ENCODE measurements around the gene NTHL1. TPM values are rescaled to one million over a fixed set of nuclear protein-coding genes. Genes with fewer than 3 reads are reported as not detected.

NTHL1 gene
- total and polyA plus RNA-seq, 2 donors (not counting 3 experiments of a cell fraction or from before 2014, with no cell fraction given) = 39.8 to 65.8 TPM

GRCh38 chr16:2076072-2076865 lies 28.6 kb upstream of the NTHL1 start:
- POLR2A ChIA-PET = no interaction called here
- CTCF ChIA-PET = interaction anchor here (0.8 kb wide), 1 partner anchor 9 kb away, joined by 3 read pairs; no protein-coding TSS in a partner anchor
- TF ChIP-seq MAX (IDR thresholded peaks at IDR 0.05; ENCODE audit: insufficient read depth, insufficient read length) (no peak), POLR2AphosphoS5 (IDR thresholded peaks at IDR 0.05; ENCODE audit: insufficient read depth, low read depth, low read length) (no peak), EZH2 (IDR thresholded peaks at IDR 0.05; ENCODE audit: borderline replicate concordance, low read depth, low read length, severe bottlenecking) (no peak), MYC (IDR thresholded peaks at IDR 0.05; ENCODE audit: low read depth, low read length) (no peak), POLR2A (IDR thresholded peaks at IDR 0.05; ENCODE audit: low read depth, low read length) (no peak), CTCF (IDR thresholded peaks at IDR 0.05; ENCODE audit: extremely low read depth in 1 of 2, insufficient read depth in 1 of 2, low read depth in 1 of 2, low read length in 2 of 2) (no peak), FOS (IDR thresholded peaks at IDR 0.05; ENCODE audit: borderline replicate concordance, insufficient read depth, low read length) (no peak), GATA2 (IDR thresholded peaks at IDR 0.05; ENCODE audit: insufficient read depth, insufficient read length, low read depth, low read length) (no peak), JUN (IDR thresholded peaks at IDR 0.05; ENCODE audit: borderline replicate concordance, insufficient read depth, insufficient read length, low read depth) (no peak)

More at GRCh38 chr16:2076072-2076865, 28.6 kb upstream of the NTHL1 start:
- dilution Hi-C loops (cut with MboI; ENCODE audit: extremely low pct_ligation_motif_present, low sequenced_read_pairs) = no loop called here
- Histone ChIP-seq H3K4me1 (ENCODE audit: control insufficient read depth, extremely low read depth, insufficient read depth, low read length) (no peaks in the 10 kb centered on the region), H3K27ac (ENCODE audit: insufficient read depth, low read depth, low read length) (no peak overlapping the region), H3K36me3 (ENCODE audit: control insufficient read depth in 2 of 2, extremely low read depth in 1 of 2, insufficient read depth in 2 of 2, low read length in 2 of 2) (peaks cover 2 to 51% of the 10 kb centered on the region in 2 experiments), H3K4me2 (ENCODE audit: insufficient read depth, low read length) (no peak overlapping the region), H3K9me3 (replicated peaks; ENCODE audit: control insufficient read depth, insufficient read depth, low read length) (no peaks in the 10 kb centered on the region), H3K27me3 (ENCODE audit: control insufficient read depth in 2 of 2, insufficient read depth in 2 of 2, low read length in 2 of 2) (no peaks in the 10 kb centered on the region), H4K20me1 (replicated peaks; ENCODE audit: control insufficient read depth, extremely low read depth, insufficient read depth, low read length) (no peaks in the 10 kb centered on the region), H3K9ac (replicated peaks; ENCODE audit: extremely low read depth, insufficient read depth, low read length) (no peak overlapping the region), H3K9me1 (replicated peaks; ENCODE audit: control insufficient read depth, extremely low read depth, insufficient read depth, low read length) (no peaks in the 10 kb centered on the region), H3K79me2 (ENCODE audit: control insufficient read depth, insufficient read depth, low read length) (no peaks in the 10 kb centered on the region), H3K4me3 (replicated peaks in 1 of 3; ENCODE audit: insufficient read depth in 1 of 3, low read depth in 1 of 3, low read length in 3 of 3) (no peak overlapping the region), H2AFZ (ENCODE audit: low read depth, low read length) (no peak overlapping the region)
- DNase-seq (ENCODE audit: low read depth, low spot score) = no peak
- no TSS peak for BruUV-seq (replicated peaks)
- no peak for FAIRE-seq
- intact Hi-C loops (cut with micrococcal nuclease) = no loop called here

All from endothelial cell of umbilical vein (primary cell).